Neuronal stem cell (in vitro differentiated cells): ENCODE measurements around the gene TPH2.

Source experiments
- DNase-seq: peaks from one replicate; pipeline ENCODE4 v3.0.0-alpha.2; 2013; ENCODE audit warnings: low spot score
- H2AFZ ChIP-seq: one replicate; pipeline ENCODE4 v1.6.1; 2013; ENCODE audit warnings: mild to moderate bottlenecking, low read length, inconsistent platforms
- H2AK5ac ChIP-seq: 2 replicates; pipeline ENCODE4 v1.6.1; 2013; ENCODE audit warnings: low read depth, mild to moderate bottlenecking, inconsistent platforms, low read length, moderate library complexity, mixed read lengths
- H2BK120ac ChIP-seq: 2 replicates; pipeline ENCODE4 v1.6.1; 2013; ENCODE audit warnings: low read depth, mild to moderate bottlenecking, inconsistent platforms, low read length, moderate library complexity, mixed read lengths
- H2BK12ac ChIP-seq: one replicate; pipeline ENCODE4 v1.6.1; 2013; ENCODE audit warnings: low read length, inconsistent platforms
- H2BK15ac ChIP-seq: 2 replicates; pipeline ENCODE4 v1.6.1; 2013; ENCODE audit warnings: mild to moderate bottlenecking, low read length, inconsistent platforms, mixed read lengths
- H2BK5ac ChIP-seq: one replicate; pipeline ENCODE4 v1.6.1; 2013; ENCODE audit warnings: inconsistent platforms, mild to moderate bottlenecking, low read length, moderate library complexity
- H3K14ac ChIP-seq: one replicate; pipeline ENCODE4 v1.6.1; 2013; ENCODE audit warnings: low read length, inconsistent platforms
- H3K18ac ChIP-seq: 2 replicates; pipeline ENCODE4 v1.6.1; 2013; ENCODE audit warnings: low read length, inconsistent platforms
- H3K23ac ChIP-seq: 2 replicates; pipeline ENCODE4 v1.6.1; 2013; ENCODE audit warnings: low read depth, mild to moderate bottlenecking, mixed read lengths, low read length, inconsistent platforms; ENCODE audit not compliant: poor library complexity
- H3K27ac ChIP-seq: replicated peaks from 3 replicates; pipeline ENCODE4 v1.5.1; 2013; ENCODE audit warnings: low read length, inconsistent platforms
- H3K27me3 ChIP-seq, 3 experiments: 2 replicates each; pipeline ENCODE4 v1.6.1; 2013; ENCODE audit warnings: low read length in 3 of 3, mild to moderate bottlenecking in 2 of 3, inconsistent platforms in 1 of 3, low read depth in 1 of 3, mixed read lengths in 1 of 3, moderate library complexity in 1 of 3; ENCODE audit not compliant: control insufficient read depth in 3 of 3, insufficient read depth in 3 of 3
- H3K36me3 ChIP-seq, 2 donors: replicated peaks in 1 of 2; 2 replicates each; pipeline ENCODE4 v1.6.1; 2013; ENCODE audit warnings: low read length in 2 of 2; ENCODE audit not compliant: control insufficient read depth in 2 of 2, insufficient read depth in 2 of 2
- H3K4ac ChIP-seq: 2 replicates; pipeline ENCODE4 v1.6.1; 2013; ENCODE audit warnings: inconsistent platforms, mild to moderate bottlenecking, low read length, moderate library complexity
- H3K4me1 ChIP-seq, 2 donors: 1 replicate in 1 of 2; 2 replicates in 1 of 2; pipeline ENCODE4 v1.6.1; 2013; ENCODE audit warnings: low read length in 2 of 2, low read depth in 1 of 2; ENCODE audit not compliant: control insufficient read depth in 2 of 2, insufficient read depth in 1 of 2
- H3K4me2 ChIP-seq: one replicate; pipeline ENCODE4 v1.6.1; 2013; ENCODE audit warnings: mild to moderate bottlenecking, low read length, inconsistent platforms; ENCODE audit not compliant: insufficient read depth, poor library complexity, severe bottlenecking
- H3K4me3 ChIP-seq, 2 donors: 2 replicates each; pipeline ENCODE4 v1.5.1; 2013; ENCODE audit warnings: low read length in 2 of 2, mild to moderate bottlenecking in 2 of 2, inconsistent platforms in 1 of 2, moderate library complexity in 1 of 2
- H3K79me1 ChIP-seq: one replicate; pipeline ENCODE4 v1.6.1; 2013; ENCODE audit warnings: low read depth, mild to moderate bottlenecking, inconsistent platforms, low read length, moderate library complexity
- H3K9ac ChIP-seq: one replicate; pipeline ENCODE4 v1.6.1; 2013; ENCODE audit warnings: mild to moderate bottlenecking, low read depth, low read length, inconsistent platforms; ENCODE audit not compliant: poor library complexity
- H3K9me3 ChIP-seq, 2 donors: replicated peaks in 1 of 2; 2 replicates each; pipeline versions ENCODE3 to v1.6.1; 2013; ENCODE audit warnings: low read length in 2 of 2, mild to moderate bottlenecking in 2 of 2, inconsistent platforms in 1 of 2, low read depth in 1 of 2, mixed read lengths in 1 of 2, moderate library complexity in 1 of 2; ENCODE audit not compliant: control insufficient read depth in 2 of 2, insufficient read depth in 1 of 2
- H4K8ac ChIP-seq: one replicate; pipeline ENCODE4 v1.6.1; 2013; ENCODE audit warnings: low read depth, mild to moderate bottlenecking, inconsistent platforms, low read length, moderate library complexity
- H4K91ac ChIP-seq: one replicate; pipeline ENCODE4 v1.6.1; 2013; ENCODE audit warnings: low read length, low read depth, mild to moderate bottlenecking, inconsistent platforms; ENCODE audit not compliant: poor library complexity
- WGBS, 2 donors: extraction: QIAGEN DNeasy Blood & Tissue Kit; methylation state at CpG; one replicate each; pipeline ENCODE4 v1.1.7; 2013; ENCODE audit warnings: missing lambda C conversion rate in 2 of 2, mixed read lengths in 1 of 2; ENCODE audit not compliant: insufficient read length in 2 of 2, insufficient replicate concordance in 1 of 2; ENCODE audit errors: extremely low coverage in 2 of 2; 5-methylcytosine and 5-hydroxymethylcytosine counted together

The TPH2 gene

DNA sequence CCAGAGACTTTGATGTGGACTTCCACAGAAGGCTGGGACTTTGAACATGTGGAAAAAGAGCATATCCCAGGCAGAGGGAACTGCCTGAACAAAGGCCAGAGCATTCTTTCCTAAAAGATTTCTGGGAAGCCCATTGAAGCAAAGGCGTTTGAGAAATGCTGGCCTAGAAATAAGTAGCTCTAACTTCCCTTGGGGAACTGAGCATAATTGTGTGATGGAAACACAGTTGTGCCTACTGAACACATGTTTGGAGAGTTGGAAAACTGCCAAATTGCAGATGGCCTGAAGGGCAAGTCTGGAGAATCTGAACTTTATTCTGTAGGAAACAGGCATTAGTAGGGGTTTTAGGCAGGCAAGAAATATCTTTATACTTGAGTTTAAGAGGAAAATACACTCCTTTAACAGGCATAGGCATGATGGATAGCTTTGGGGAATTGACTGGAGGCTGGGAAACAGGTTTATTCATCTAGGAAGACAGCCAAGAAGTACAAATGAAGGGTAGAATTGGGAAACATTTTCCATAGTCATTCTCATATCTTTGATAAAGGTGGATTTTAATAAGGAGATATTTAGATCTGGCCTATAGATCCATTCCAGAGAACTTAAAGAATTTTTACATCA is 134.1 kb downstream of the TPH2 start:
- Histone ChIP-seq H3K9me3 (peaks cover 0 to 3% of the 10 kb centered on the region in 2 donors), H3K27ac (no peak overlapping the region), H2AFZ (no peak overlapping the region), H2BK120ac (no peak overlapping the region), H3K9ac (no peak overlapping the region), H3K18ac (no peak overlapping the region), H4K91ac (no peak overlapping the region), H2AK5ac (no peak overlapping the region), H3K4me3 (no peak overlapping the region), H3K23ac (no peak overlapping the region), H3K4me1 (no peaks in the 10 kb centered on the region), H3K4me2 (no peak overlapping the region), H3K14ac (no peak overlapping the region), H3K4ac (no peak overlapping the region), H2BK12ac (no peak overlapping the region), H4K8ac (no peak overlapping the region), H3K27me3 (no peaks in the 10 kb centered on the region), H3K79me1 (peaks cover 2% of the 10 kb centered on the region), H3K36me3 (no peaks in the 10 kb centered on the region), H2BK15ac (no peak overlapping the region), H2BK5ac (no peak overlapping the region)
- DNase-seq, result no peak
- no CpG with 5 or more reads among the region's 1 CpG for WGBS, 2 donors

DNA sequence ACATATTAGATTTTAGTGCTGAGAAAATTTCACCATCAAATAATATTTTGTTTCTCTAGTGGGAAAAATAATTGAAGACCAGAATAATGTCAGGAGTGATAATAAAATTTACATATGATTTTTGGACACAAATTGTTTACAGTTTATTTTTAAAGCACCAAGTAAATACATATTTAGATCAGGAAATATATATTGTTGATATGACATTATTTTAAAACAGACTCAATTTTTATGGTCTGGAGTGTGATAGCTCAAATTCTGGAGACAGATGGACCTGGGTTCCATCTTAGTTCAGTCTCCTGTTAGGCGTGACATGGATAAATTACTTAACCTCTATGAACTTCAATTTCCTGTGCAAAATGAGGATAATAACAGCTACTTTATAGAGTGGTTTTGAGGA is 135.4 kb downstream of the TPH2 start:
- Histone ChIP-seq H3K36me3 (no peaks in the 10 kb centered on the region), H2BK120ac (no peak overlapping the region), H3K4ac (no peak overlapping the region), H3K9me3 (peaks cover 0 to 3% of the 10 kb centered on the region in 2 donors), H3K79me1 (peaks cover 2% of the 10 kb centered on the region), H2BK15ac (no peak overlapping the region), H2AFZ (no peak overlapping the region), H2BK12ac (no peak overlapping the region), H3K27ac (no peak overlapping the region), H2AK5ac (no peak overlapping the region), H3K18ac (no peak overlapping the region), H3K14ac (no peak overlapping the region), H4K91ac (no peak overlapping the region), H3K27me3 (no peaks in the 10 kb centered on the region), H3K4me3 (no peak overlapping the region), H3K9ac (no peak overlapping the region), H2BK5ac (no peak overlapping the region), H3K23ac (no peak overlapping the region), H3K4me2 (no peak overlapping the region), H3K4me1 (no peaks in the 10 kb centered on the region), H4K8ac (no peak overlapping the region)
- no CpG with 5 or more reads among the region's 1 CpG for WGBS, 2 donors
- DNase-seq, result no peak

DNA sequence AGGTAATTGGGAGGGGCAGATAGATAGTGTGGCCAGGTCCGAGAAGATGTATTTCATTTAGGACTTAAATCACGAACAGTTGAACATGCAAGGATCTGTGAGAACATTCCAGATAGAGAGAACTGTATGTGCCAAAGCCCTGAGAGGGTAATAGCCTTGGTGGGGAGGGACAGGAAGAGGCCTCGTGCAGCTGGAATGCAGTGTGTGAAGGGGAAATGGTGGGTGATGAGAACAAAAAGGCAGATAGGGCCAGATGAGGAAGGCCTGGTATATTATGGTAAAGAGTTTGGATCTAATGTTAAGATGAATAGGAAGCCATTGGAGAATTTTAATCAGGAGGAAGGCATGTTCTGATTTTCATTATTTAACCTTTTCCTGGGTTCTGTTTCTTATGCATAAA is 136.3 kb downstream of the TPH2 start:
- no peak for DNase-seq
- no peak overlapping the region for H2BK15ac ChIP-seq
- no peak overlapping the region for H3K23ac ChIP-seq
- H2AFZ ChIP-seq, result no peak overlapping the region
- no peak overlapping the region for H3K9ac ChIP-seq
- no peak overlapping the region for H3K14ac ChIP-seq
- H3K18ac ChIP-seq, result no peak overlapping the region
- no peaks in the 10 kb centered on the region for H3K4me1 ChIP-seq
- no peak overlapping the region for H3K27ac ChIP-seq
- no peak overlapping the region for H2BK12ac ChIP-seq
- no peaks in the 10 kb centered on the region for H3K36me3 ChIP-seq
- H3K4me2 ChIP-seq, result no peak overlapping the region
- no peak overlapping the region for H4K8ac ChIP-seq
- no peak overlapping the region for H2BK120ac ChIP-seq
- no peak overlapping the region for H3K4me3 ChIP-seq
- H2BK5ac ChIP-seq, result no peak overlapping the region
- no peak overlapping the region for H4K91ac ChIP-seq
- no peak overlapping the region for H3K4ac ChIP-seq
- no CpG with 5 or more reads among the region's 3 CpGs for WGBS, 2 donors
- H3K27me3 ChIP-seq, result no peaks in the 10 kb centered on the region
- peaks cover 0 to 3% of the 10 kb centered on the region in 2 donors for H3K9me3 ChIP-seq
- no peak overlapping the region for H2AK5ac ChIP-seq
- peaks cover 2% of the 10 kb centered on the region for H3K79me1 ChIP-seq

DNA sequence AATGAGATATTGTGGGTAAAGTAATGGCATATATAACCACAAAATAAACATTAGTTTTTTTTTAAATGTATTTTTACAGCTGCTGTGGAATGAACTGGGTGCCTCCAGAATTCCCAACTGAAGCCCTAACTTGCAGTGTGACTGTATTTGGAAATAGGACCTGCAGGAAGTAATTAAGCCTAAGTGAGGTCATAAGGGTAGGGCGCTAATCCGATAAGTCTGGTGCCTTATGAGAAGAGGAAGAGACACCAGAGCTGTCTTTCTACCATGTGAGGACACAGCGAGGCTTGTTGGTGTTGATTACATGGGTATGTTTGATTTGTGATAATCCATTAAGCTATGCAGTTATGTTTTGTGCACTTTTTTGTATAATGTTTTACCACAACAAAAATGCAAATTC is 136.8 kb downstream of the TPH2 start:
- Histone ChIP-seq H2BK12ac (no peak overlapping the region), H3K4me1 (no peaks in the 10 kb centered on the region), H3K18ac (no peak overlapping the region), H3K4me3 (no peak overlapping the region), H3K36me3 (no peaks in the 10 kb centered on the region), H3K9me3 (peaks cover 0 to 3% of the 10 kb centered on the region in 2 donors), H3K23ac (no peak overlapping the region), H2AFZ (no peak overlapping the region), H2AK5ac (no peak overlapping the region), H3K79me1 (peaks cover 2% of the 10 kb centered on the region), H3K27ac (no peak overlapping the region), H3K4me2 (no peak overlapping the region), H4K91ac (no peak overlapping the region), H2BK15ac (no peak overlapping the region), H3K27me3 (no peaks in the 10 kb centered on the region), H3K9ac (no peak overlapping the region), H3K14ac (no peak overlapping the region), H2BK120ac (no peak overlapping the region), H3K4ac (no peak overlapping the region), H4K8ac (no peak overlapping the region), H2BK5ac (no peak overlapping the region)
- no peak for DNase-seq
- no CpG with 5 or more reads among the region's 3 CpGs for WGBS, 2 donors
